Erythroblast (primary cell): Measurements from ENCODE around the gene MYO16.

Experiments
- DNase-seq, 2 experiments: peaks; one replicate each; lab custom pipeline; 2025; lab: John Stamatoyannopoulos, UW
- GATA1 ChIP-seq: IDR thresholded peaks from 2 replicates; pipeline ENCODE4 v1.6.1; 2011; ENCODE audit warnings: low read depth, mild to moderate bottlenecking, control low read depth, low read length, moderate library complexity
- POLR2A ChIP-seq: IDR thresholded peaks from 2 replicates; pipeline ENCODE4 v1.6.1; 2011; ENCODE audit warnings: mild to moderate bottlenecking, low read length

Gene MYO16

GRCh38 chr13:108919036-108919907 lies 289.9 kb downstream of the MYO16 start:
- DNase-seq, result no peak
- TF ChIP-seq POLR2A (no peak), GATA1 (no peak)

- no peak for DNase-seq
- TF ChIP-seq POLR2A (no peak), GATA1 (no peak)
Measured at GRCh38 chr13:108920137-108920536, 290.7 kb downstream of the MYO16 start.

- no peak for DNase-seq
- TF ChIP-seq GATA1, result no peak
- TF ChIP-seq POLR2A, result no peak
Measured at GRCh38 chr13:108921238-108921637, 291.8 kb downstream of the MYO16 start.

GRCh38 chr13:108922108-108922507 lies 292.7 kb downstream of the MYO16 start:
- TF ChIP-seq POLR2A (no peak), GATA1 (no peak)
- no peak for DNase-seq

- DNase-seq, result no peak
- TF ChIP-seq GATA1 (no peak), POLR2A (no peak)
Measured at GRCh38 chr13:108923386-108924047, 294.1 kb downstream of the MYO16 start.

GRCh38 chr13:108924134-108924533 lies 294.7 kb downstream of the MYO16 start:
- no peak for DNase-seq

GRCh38 chr13:108924541-108924940 lies 295.1 kb downstream of the MYO16 start:
- no peak for DNase-seq
- TF ChIP-seq GATA1, result no peak
- no peak for TF ChIP-seq POLR2A

More at GRCh38 chr13:108924134-108924533, 294.7 kb downstream of the MYO16 start:
- no peak for TF ChIP-seq POLR2A
- TF ChIP-seq GATA1, result no peak

GRCh38 chr13:108925070-108925469 lies 295.7 kb downstream of the MYO16 start:
- DNase-seq, result no peak
- no peak for TF ChIP-seq GATA1
- TF ChIP-seq POLR2A, result no peak

- DNase-seq, result no peak
- TF ChIP-seq GATA1 (no peak), POLR2A (no peak)
Measured at GRCh38 chr13:108926862-108927261, 297.5 kb downstream of the MYO16 start.

- no peak for DNase-seq
- TF ChIP-seq GATA1 (no peak), POLR2A (no peak)
Measured at GRCh38 chr13:108927615-108928014, 298.2 kb downstream of the MYO16 start.

GRCh38 chr13:108929532-108930206 lies 300.3 kb downstream of the MYO16 start:
- no peak for TF ChIP-seq GATA1
- TF ChIP-seq POLR2A, result no peak
- DNase-seq, result no peak

GRCh38 chr13:108932196-108932595 lies 302.8 kb downstream of the MYO16 start:
- no peak for TF ChIP-seq POLR2A
- no peak for TF ChIP-seq GATA1
- DNase-seq, result no peak

- TF ChIP-seq GATA1, result no peak
- no peak for DNase-seq
Measured at GRCh38 chr13:108933061-108933460, 303.6 kb downstream of the MYO16 start.

GRCh38 chr13:108938155-108938554 lies 308.7 kb downstream of the MYO16 start:
- DNase-seq, result no peak
- TF ChIP-seq GATA1 (no peak), POLR2A (no peak)
